ENCODE results near the gene CYSRT1.

Gene CYSRT1

DNA sequence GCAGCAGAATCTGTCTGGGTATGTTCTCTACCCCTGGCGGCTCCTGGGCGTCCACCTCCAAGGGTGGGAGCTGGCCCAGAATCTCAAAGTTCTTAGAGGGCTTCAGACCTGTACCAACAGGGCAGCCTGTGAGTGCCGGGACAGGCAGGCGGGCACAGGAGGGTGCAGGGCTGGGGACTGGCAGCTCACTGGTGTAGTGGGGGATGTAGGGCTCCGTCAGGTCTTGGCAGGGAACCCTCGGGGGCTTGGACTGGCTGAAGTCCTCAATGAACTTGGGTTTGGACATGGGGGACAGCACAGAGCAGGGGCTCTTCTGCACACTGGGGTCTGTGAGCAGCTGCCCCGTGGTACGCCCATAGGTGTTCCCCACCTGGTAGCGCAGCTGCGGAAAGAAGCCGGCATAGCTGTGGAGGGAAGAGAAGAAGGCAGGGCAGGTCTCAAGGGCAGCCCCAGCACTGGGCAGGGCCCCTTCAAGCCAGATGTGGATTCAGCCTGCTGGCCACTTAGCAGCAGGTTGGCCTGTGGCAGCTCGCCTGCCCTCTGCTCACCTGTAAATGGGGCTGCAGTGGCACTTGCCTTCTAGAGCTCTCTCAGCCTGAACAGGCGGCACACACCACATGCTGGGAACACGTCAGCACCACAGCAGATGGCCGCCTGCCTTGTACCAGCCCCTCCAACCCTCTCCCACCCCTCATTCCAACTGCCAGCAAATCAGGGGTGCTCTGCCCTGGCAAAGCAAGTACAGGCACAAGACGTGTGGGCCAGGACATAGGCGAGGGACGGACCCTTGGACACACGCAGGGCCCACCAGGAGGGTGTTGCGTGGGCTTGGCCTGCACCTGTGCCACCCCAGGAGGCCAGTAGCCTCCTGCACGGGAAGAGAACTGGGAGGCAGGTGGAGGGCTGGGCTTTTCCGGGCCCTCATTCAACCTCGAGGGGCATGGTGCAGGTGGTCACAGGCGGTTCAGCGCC lies 20.8 kb downstream of the CYSRT1 start:
- H3K4me3 ChIP-seq (ENCODE audit: low read length): no peak overlapping the region
- TF ChIP-seq, protein P1, sequence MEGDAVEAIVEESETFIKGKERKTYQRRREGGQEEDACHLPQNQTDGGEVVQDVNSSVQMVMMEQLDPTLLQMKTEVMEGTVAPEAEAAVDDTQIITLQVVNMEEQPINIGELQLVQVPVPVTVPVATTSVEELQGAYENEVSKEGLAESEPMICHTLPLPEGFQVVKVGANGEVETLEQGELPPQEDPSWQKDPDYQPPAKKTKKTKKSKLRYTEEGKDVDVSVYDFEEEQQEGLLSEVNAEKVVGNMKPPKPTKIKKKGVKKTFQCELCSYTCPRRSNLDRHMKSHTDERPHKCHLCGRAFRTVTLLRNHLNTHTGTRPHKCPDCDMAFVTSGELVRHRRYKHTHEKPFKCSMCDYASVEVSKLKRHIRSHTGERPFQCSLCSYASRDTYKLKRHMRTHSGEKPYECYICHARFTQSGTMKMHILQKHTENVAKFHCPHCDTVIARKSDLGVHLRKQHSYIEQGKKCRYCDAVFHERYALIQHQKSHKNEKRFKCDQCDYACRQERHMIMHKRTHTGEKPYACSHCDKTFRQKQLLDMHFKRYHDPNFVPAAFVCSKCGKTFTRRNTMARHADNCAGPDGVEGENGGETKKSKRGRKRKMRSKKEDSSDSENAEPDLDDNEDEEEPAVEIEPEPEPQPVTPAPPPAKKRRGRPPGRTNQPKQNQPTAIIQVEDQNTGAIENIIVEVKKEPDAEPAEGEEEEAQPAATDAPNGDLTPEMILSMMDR (IDR thresholded peaks at IDR 0.05; ENCODE audit: insufficient read depth, low read depth, low read length, missing control alignments): no peak
- DNase-seq (ENCODE audit: low read depth): no peak

DNA sequence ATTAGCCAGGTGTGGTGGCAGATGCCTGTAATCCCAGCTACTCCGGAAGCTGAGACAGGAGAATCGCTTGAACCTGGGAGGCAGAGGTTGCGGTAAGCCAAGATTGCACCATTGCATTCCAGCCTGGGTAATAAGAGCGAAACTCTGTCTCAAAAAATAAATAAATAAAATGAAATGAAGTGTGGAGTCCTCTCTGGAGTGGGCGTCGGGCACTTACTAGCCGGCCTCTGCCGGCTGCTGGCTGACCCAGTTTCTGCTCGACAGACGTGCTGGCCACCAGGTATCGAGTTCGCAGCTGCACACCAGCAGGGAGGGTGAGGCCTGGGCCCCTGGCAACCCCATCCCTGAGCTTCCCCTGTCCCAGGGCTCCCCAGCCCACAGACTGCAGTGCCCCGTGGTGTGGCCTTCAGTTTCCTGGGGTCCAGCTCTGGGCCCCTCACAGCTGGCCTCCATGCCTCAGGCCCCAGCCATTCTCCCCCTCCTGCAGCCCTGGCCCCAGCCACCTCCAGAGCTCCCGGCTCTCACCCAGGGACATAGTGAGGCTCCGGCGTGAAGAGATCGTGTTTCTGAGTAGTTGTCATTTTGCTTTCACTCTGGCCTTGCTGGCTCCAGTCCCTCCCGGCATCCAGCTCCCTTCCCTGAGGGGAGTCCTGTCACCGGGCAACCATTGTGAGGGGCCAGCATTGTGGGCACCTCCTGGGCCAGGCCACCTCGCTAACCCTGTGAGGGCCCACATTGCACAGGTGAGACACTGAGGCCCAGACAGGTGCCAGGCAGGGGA lies 22.4 kb downstream of the CYSRT1 start:
- no peak for DNase-seq (ENCODE audit: low read depth)
- no peak overlapping the region for H3K4me3 ChIP-seq (ENCODE audit: low read length)
- TF ChIP-seq, protein P1 (IDR thresholded peaks at IDR 0.05; ENCODE audit: insufficient read depth, low read depth, low read length, missing control alignments): no peak

DNA sequence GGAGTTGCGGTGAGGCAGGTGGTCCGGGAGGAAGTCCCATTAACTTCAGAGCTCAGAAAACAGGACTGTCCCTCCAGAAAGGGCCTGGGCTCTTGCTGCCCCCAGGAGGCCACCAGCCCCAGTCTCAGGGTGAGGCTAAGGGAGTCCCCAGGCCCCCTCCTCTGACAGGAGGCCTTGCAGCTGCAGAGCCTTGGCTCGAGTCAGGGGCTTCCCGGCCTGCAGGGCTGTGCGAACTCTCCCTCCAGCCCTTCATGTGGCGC lies 22.9 kb downstream of the CYSRT1 start:
- DNase-seq (ENCODE audit: low read depth): no peak
- TF ChIP-seq, protein P1 (IDR thresholded peaks at IDR 0.05; ENCODE audit: insufficient read depth, low read depth, low read length, missing control alignments): no peak
- H3K4me3 ChIP-seq (ENCODE audit: low read length): no peak overlapping the region

DNA sequence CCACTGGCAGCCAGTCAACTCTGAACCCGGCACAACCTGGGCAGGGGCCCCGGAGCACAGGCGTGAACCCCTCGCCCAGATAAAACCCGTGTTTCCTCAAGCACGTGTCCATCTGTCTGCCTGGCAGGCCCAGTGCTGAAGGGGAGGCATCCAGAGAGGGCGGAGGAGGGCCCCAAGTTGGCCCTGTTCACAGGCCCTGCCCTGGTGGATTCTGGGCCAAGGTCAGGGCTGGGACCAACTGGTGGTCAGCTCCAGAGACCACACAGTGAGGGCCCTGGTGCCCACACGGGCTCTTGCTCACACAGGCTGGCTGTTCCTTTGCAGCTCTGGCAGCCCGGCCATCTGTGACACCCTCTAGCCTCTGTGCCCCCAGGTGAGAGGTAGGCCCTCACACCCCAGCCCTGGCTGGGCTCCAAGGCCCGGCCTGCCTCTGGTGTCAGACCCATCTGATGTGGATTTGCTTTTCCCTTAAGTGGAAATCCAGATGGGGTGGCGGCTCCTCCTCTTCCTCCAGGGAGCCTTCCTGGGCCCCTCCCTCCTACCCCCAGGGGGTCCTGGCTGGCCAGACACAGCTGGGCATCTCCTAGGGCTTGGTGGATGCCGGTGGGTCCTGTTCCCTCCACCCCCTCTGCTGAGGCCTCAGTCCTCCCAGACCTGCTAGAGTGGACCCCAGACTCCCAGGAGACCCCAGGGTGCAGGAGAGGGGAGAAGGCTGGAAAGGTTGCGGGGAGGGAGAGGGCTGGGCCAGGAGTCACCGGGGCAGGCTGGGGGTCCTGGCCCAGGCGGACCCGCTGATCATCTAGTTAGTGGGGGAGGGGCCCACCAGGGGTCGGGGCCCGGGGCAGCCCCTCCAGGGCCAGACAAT lies 25.6 kb downstream of the CYSRT1 start:
- TF ChIP-seq, protein P1 (IDR thresholded peaks at IDR 0.05; ENCODE audit: insufficient read depth, low read depth, low read length, missing control alignments): no peak
- no peak for DNase-seq (ENCODE audit: low read depth)
- H3K4me3 ChIP-seq (ENCODE audit: low read length): no peak overlapping the region

DNA sequence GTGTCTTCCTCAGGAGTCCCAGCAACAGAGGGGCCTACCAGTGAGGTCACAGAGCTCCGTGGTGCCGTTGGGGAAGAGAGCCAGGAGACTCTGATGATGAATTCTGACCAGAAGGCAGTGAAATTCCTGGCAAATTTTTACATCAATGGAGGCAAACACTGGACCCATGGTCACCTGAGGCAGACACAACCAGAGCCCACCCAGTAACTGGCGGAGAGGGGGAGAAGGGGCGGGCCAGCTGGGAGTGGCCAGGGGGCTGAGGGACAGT lies 26.2 kb downstream of the CYSRT1 start, which contains the start of gene STPG3:
TSS of gene STPG3 (plus strand) at position 93 of the 268 bp plus-strand sequence. CDS start at position 94, 1 bp downstream.
- TF ChIP-seq, protein P1 (IDR thresholded peaks at IDR 0.05; ENCODE audit: insufficient read depth, low read depth, low read length, missing control alignments): no peak
- DNase-seq (ENCODE audit: low read depth): no peak
- H3K4me3 ChIP-seq (ENCODE audit: low read length): no peak within 1 kb of the TSS

DNA sequence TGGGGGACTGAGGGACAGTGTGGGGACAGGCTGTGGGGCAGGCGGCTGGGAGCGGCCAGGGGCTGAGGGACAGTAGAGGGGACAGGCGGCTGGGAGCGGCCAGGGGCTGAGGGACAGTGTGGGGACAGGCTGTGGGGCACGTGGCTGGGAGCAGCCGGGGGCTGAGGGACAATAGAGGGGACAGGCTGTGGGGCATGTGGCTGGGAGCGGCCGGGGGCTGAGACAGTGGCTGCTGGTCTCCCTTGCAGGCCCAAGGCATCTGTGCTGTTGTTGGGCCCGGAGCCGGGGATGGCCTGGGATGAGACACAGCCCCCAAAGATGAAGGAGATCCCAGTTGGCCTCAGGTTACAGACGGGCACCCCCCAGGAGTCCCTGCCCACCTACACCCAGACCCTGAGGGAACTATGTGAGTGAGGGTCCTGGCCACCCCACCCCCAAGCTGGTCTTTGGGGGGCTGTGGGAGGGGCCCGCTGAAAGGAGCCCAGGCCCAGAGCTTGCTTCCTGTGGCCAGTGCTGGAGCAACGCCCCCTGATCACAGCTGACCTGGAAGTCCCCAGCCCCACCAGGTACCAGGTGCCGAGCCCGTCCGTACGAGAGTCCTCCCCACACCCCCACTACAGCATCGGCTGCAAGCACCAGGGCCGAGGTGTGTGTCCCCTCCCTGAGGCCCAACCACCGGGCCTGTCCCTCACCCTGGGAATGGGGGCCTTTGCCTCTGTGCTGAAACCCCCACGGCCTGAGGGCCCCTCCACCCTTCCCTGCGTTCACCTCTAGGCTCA lies 26.7 kb downstream of the CYSRT1 start:
- TF ChIP-seq, protein P1 (IDR thresholded peaks at IDR 0.05; ENCODE audit: insufficient read depth, low read depth, low read length, missing control alignments): no peak
- H3K4me3 ChIP-seq (ENCODE audit: low read length): no peak overlapping the region

More for the DNA sequence above, 26.7 kb downstream of the CYSRT1 start:
- no peak for DNase-seq (ENCODE audit: low read depth)

All from epithelial cell of esophagus (primary cell).